Lung microvascular endothelial cell (primary cell): ENCODE data around the gene ADAT3. TPM values are rescaled to one million over a fixed set of nuclear protein-coding genes. Genes with fewer than 3 reads are reported as not detected.

ENCODE experiments used
- DNase-seq, 2 donors: peaks; one replicate each; pipeline versions ENCODE4 v3.0.0 to v3.0.0-alpha.2; 2010; ENCODE audit warnings: low read depth in 2 of 2
- total RNA-seq: library from RNA; depleted of rRNA; stranded (reverse); fragments of >200 nt; gene quantifications from 2 replicates; pipeline ENCODE4 v1.2.1, GENCODE V29; 2014

Gene ADAT3
- 1.3 and 3.0 TPM in 2 replicates for total RNA-seq

DNA sequence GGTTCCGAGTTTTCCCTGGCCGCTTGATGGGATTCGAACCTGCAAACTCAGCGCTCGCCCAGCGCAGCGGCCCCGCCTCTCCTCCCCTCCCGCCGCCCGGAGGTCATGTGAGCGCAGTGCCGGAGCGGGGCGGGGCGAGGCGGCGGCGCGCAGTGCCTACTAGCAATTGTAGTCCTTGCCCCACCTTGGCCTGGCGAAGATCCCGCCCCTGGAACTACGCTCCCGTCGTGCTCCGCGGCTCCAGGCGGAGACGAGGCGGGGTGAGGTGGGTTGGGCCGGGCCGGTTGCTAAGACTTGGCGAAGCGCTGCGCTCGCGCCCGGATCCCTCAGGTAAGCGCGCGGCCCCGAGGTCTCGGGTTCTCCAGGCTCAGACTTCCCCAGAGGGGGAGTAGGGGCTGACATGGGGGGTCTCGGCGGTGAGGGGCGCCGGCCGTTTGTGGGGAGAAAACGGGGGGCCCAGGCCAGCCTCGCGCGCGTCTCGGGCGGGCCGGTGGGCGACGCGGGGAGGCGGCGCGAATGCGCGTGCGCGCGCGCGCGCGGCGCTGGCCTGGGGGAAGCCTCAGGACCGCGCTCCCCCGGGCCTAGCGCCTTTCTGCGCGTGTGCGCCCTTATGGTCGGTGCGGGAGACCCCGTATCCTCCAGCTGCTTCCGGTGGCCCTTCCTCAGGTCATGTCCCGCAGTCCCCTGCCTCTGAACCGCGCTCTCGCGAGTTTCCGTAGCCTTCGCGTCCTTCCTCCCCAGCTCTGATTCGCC is at the start of gene ADAT3, which contains the start of gene SCAMP4:
ADAT3 (plus strand) TSS at position 290 of the 753 bp plus-strand sequence. CDS start 6,649 bp downstream, outside the sequence.
SCAMP4 (plus strand) TSS at position 290 of the 753 bp plus-strand sequence. CDS start 9,621 bp downstream, outside the sequence.
- DNase-seq = peak; percentile 99 to 100

DNA sequence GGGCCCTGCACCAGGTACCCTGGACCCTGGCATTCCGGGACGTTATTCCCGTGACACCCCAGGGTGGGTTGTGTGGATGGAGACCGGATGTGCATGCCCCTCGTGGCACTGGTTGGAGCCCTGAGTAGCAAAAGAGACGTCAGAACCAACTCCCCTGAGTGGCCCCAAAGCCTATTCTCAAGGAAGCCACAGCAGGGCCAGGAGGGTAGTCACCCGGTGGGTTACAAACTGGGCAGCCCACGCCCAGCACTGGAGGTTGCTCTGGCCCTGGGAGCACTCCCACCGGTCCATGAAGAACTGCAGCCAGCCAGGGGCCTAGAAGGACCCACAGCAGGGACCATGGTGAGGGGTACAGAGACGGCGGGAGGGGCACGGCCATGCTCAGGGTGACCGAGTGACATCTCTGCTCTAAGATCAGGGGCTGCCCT is 49.4 kb upstream of the ADAT3 start:
- no peak for DNase-seq

DNA sequence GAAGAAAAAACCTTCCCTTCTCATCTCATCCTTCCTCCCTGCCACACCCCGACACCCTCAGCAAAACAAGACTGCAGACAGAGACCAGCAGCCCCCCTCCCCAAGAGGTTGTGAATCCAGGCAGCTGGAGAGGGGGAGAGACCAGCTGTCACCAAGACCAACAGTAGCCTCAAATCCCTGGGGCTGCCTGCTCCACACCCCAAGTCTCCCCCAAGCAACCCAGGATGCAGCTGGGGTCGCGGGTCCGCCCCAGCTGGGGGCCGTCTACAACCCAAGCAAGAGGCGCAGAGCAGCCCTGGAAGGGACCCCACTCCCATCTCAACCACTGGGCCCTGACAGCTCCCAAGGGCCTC is 48.9 kb upstream of the ADAT3 start:
- DNase-seq = no peak

DNA sequence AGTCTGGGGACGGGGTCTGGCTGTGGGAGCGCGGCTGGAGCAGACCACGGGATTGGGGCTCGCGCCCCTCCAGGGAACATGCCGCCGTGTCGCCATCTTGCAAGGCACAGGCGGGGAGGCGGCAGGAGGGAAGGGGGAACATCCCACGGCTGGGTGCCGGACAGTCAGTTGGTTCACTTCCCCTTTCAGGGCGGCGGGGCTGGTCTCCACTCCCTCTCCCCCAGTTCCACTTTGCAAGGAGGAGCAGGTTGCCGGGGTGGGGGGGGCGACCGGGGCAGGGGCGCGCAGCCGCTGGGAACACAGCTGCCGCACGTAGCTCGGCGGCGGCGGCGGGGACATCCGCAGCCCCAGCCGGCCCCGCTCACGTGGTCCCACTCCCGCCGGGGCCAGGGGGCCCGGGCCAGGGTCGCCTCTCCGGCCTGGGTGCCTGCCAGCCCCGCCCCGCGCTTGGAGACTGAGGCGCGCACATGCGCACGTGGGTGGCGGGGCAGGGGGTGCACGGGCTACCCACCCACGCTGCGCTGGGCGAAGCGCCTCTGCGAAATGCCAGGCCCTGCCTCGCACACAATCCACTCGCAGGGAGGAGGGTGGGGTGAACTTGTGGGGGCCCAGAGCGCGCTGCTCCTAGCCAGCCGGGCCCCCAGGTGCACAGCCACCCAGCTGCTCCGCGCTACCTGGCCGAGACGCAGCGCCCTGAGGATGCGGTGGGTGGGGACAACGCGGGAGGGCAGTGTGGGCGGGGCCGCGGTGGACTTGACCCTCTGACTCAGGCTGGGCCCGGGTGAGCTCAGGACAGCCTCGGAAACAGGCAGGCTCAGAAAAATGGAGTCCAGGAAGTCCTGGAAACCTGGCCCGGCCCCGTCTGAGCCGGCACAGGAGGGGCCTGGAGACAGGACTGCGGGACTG is 48.2 kb upstream of the ADAT3 start:
- DNase-seq = peak; percentile 62 to 81

DNA sequence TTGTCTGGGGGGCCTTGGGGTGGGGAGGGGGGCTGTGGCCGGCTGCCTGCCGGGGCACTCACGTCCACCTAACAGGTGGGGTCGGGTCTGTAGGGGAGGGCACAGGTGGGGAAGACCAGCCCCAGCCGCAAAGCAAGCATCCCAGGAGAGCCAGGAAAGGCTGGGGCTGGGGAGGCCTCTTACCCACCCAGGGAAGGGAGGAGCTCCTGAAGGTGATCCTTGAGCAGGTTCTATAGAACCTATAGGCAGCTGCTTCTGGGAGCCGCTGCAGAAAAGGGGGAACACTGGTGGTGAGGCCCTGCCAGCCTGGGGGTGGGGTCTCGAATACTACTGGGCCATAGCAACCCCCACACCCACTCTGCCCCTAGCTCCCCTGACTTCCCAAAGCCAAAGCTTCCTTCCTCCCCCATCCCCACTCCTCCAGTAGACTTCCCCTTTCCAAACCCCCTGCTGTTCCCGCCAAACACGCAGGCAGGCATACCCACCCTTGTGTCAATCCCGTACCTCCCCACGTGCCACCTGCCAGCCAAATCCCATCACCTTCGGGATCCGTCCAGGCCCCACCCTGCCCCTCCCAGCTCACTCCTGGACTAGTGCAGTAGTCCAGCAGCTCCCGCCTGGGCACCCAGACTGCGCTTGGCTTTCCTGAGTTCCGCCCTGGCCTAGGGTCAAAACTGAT is 47.4 kb upstream of the ADAT3 start:
- DNase-seq = no peak

- DNase-seq = no peak
Observed at GRCh38 chr19:1858412-1859081, 46.7 kb upstream of the ADAT3 start.

DNA sequence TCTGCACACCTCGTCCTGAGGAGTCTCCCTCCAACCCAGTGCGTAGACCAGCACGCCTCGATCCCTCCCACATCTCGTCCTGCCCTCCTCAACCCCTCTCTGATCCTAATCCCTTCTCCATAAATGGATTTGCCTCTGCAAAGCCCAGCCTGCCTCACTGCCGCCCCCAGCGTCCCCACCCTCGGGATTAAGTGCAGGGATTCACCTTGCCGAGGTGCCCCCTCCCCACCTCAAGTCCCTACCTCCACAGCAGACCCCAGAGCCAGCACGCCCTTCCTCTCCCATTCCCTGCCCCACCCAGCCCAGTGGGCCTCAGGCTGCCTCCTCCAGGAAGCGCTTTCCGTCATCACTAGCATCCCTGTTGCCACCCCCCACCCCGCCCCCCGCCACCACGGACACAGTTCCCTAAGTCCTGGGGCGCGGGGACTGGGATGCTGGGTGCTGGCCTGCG is 45.8 kb upstream of the ADAT3 start:
- no peak for DNase-seq

DNA sequence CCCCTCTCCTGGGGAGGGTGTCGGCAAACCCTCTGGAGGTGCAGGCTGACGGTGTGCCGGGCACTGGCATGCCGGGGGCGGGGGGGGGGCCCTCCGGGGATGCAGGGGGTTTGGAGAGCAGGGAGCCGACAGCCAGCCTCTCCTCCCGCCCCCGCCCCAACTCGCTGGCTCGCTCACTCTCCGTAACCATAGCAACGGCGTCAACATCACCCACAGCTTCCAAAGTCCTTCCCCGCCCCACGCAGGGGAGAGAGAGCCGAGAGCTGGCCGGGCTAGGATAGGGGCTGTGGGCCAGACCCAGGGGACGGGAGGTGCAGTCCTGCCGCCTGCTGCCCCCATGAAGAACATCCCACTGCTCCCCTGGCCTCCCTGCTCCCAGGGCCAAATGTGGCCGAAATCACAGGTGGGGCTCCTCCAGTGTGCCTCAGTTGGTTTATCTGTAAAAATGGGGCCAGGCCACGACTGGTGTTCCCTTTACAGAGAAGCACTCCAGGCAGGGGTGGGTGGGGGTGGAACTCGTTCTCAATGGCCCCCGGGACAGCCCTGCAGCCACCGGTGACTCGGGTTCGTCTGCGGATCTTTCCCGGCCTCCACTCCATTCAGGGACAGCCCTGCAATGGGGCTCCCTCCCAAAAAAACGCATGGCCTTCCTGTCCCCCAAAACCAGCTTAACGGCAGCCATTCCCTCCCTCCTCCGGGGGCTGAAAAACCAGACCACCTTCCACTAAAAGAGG is 45.0 kb upstream of the ADAT3 start:
- DNase-seq = peak; percentile 71 to 82

DNA sequence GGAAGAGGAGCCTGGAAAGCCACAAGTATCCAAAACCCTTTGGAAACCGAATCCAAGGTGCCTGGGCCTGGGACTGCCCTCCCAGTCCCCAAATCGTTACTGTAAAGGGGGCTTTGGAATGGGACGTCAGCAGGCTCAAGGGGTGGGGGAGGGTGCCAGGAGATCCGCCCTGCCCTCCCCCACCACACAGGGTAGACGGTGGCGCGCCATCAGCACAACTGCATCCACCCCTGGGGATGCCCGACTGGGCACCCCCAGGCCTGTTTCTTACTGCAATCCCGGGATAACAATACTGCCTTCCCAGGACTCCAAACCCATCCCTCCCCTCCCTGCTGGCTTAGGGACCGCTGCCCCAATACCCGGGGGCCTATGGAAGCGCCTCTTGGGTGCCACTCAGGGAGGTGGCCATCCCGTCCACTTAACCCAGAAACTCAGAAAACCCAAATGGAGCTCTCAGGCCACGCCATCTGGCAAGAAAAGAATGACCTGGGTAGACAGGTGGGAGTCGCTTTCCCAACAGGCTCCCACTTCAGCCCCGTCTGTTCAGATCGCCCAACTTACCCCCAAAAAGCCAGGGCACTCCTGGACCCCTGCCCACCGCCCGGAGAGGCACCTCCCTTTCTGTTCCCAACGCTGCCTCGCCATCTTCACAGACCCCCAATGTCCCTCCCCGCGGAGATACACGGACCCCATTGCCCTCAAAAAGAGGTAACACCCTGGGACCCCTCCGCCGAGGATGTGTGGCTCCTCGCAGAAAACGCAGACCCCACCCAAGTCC is 44.2 kb upstream of the ADAT3 start:
- no peak for DNase-seq

DNA sequence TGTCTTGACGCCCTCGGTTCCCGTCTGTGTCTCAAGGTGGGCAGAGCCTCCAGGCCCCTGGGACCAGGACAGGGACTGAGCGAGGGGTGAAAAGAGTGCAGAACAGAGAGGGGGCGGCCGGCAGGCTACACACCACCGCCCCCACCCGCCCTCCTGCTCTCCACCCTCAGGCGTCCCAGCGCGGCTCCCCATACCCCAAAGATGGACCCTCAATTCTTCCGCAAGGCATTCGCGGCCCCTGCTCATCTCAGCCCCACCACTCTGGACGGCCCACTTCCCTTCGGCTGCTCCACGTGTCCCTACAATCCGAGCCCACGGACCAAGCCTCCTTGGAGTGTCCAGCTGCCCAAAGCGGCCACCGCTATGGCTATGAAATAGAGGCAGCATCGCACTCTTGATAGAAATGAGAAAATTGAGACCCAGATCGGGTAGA is 43.6 kb upstream of the ADAT3 start:
- peak in 1 of 2 donors; percentile 46 for DNase-seq

GRCh38 chr19:1862068-1862423 is 43.2 kb upstream of the ADAT3 start:
- DNase-seq = no peak

DNA sequence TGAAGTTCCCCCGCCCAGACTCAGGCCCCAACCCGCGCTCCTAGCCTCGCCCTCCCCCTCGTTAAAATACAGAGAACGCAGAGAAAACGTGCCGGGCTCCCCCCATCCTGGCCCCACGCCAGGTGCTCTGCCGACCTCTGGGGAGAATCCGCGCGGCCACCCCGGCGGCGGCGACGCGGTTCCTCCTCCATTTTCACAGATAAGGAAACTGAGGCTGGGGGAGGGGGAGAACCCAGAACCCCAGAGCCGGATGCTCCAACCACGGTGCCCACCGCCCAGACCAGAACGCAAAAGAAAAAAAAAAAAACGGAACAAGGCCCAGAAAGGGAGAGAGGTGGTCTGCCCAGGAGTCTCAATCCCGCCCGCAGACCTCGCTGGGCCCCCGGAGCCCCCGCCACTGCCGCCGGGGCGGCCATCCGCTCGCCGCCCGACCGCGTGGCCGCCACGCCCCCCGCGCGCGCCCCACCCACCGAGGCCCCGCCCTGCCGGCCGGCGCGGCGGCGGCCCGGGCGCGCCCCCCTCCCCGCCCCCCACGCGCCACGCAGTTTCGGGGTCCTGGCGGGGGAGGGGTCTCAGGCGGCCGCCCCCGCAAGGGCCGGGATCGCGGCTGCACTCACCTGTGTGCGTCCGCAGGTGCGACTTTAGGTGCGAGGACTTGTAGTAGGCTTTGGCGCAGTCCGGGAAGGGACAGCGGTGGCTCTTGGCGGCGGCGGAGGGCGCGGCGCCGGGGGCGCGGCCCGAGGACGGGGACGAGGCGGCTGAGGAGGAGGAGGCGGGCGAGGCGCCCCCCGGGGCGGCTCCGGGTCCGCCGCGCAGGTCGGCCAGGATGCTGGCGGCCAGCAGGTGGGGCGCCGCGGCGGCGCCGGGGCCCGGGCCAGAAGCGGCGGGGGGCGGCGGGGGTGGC is 42.5 kb upstream of the ADAT3 start:
- DNase-seq = peak; percentile 37 to 46

GRCh38 chr19:1863328-1863637 is 41.9 kb upstream of the ADAT3 start, which contains the start of gene KLF16:
Gene KLF16, minus strand, starts transcription at chr19:1863579. Its CDS starts 82 bp downstream, at chr19:1863497.
- DNase-seq = no peak

DNA sequence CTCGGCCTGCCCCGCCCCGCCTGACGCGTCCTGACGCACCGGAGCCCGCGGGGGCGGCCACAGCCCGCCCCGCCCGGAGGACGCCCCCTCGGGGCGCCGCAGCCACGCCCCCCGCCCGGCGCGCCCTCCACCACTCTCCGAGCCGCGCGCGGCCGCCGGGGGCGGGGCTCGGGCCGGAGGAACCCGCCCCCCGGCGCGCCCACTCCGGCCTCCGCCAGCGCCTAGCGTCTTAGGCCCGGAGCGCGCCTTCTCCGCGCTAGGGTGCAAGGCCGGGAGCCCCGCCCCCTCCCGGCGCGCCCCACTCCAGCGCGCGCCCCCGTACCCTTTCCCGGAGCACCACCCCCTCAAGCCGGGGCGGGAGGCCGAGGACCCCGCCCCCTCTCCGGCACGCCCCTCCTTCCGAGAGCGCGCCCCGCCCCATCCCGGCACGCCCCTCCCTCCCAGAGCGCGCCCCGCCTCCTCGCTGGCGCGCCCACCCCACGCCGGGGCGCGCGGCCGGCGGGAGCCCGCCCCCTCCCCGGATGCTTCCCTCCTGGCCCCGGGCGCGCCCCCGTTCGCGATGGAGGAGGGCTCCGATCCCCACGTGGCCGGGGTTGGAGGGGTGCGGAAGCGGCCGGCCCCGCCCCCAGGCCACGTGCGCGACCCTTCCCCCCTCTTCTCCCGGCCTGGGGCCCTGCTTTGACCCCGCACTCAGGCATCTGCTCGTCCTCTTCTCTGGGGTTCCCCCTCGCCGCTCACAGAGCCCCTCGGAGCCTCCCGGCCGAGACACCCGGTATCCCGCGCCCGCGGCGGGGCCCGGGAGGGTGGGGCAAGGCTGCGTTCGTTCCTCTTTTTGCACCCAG is 41.3 kb upstream of the ADAT3 start:
- peak; percentile 94 to 95 for DNase-seq

GRCh38 chr19:1864480-1865171 is 40.6 kb upstream of the ADAT3 start:
- peak; percentile 73 to 78 for DNase-seq

- no peak for DNase-seq
Observed at GRCh38 chr19:1865172-1866010, 39.8 kb upstream of the ADAT3 start.
